Measurements from ENCODE around the gene HCFC2.

HCFC2 gene

DNA sequence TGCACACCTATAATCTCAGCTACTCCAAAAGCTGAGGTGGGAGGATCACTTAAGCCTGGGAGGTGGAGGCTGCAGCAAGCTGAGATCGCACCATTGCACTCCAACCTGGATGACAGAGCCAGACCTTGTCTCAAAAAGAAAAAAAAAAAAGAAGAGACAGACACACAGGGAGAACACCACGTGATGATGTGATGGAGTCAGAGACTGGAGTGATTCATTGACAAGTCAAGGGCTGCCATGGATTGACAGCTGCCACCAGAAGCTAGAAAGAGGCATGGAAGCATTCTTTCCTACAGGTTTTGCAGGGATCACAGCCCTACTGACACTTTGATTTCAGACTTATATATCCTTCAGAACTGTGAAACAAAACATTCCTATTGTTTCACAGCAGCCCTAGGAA, 3.5 kb upstream of the HCFC2 start:
- TF ChIP-seq, protein P1, sequence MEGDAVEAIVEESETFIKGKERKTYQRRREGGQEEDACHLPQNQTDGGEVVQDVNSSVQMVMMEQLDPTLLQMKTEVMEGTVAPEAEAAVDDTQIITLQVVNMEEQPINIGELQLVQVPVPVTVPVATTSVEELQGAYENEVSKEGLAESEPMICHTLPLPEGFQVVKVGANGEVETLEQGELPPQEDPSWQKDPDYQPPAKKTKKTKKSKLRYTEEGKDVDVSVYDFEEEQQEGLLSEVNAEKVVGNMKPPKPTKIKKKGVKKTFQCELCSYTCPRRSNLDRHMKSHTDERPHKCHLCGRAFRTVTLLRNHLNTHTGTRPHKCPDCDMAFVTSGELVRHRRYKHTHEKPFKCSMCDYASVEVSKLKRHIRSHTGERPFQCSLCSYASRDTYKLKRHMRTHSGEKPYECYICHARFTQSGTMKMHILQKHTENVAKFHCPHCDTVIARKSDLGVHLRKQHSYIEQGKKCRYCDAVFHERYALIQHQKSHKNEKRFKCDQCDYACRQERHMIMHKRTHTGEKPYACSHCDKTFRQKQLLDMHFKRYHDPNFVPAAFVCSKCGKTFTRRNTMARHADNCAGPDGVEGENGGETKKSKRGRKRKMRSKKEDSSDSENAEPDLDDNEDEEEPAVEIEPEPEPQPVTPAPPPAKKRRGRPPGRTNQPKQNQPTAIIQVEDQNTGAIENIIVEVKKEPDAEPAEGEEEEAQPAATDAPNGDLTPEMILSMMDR (IDR thresholded peaks at IDR 0.05; ENCODE audit: extremely low read depth, missing control alignments) = no peak
- DNase-seq (ENCODE audit: low spot score) = no peak

DNA sequence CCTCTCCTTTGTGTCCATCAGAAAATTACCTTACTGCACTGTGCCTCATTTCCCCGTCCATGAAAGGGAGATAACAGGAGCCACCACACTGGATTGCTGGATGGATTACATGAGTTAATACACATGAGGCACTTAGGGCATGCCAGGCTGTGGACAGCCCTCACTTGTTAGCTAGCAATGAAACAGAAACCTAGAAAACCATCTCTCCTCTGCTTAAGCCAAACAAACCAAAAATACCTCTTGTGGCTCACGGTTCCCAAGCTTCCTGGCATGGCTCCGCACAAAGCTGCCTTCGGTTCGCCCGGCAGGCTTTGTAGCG, 660 bp upstream of the HCFC2 start:
- TF ChIP-seq, protein P1 (IDR thresholded peaks at IDR 0.05; ENCODE audit: extremely low read depth, missing control alignments) = no peak

DNA sequence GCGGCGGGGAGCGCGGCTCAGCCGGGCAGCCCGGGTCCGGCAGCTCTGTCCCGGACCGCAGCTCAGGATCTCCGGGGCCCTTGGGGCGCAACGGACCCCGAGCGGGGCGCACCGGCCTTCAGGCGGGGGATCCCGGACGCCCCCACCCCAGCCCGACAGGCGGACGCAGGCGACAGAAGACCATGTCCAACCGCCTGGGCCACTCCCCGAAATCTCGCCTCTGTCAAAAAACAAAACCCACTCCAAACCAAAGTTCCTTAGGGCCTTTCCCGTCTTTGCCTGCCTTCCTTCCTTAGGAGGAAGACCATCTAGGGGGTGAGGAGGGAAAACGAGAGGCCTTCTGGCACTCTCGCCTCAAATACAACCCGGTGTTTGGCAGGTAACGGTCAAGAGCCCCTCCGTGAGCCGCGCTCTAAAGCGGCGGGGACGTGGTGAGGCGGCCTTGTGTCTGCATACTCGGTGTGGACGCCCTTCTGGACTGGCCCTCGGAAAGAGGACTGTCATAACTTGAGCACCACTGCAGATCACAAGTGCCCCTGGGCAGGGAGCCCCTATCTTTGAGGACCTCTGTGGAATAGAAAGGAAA, 604 bp downstream of the HCFC2 start:
- TF ChIP-seq, protein P1 (IDR thresholded peaks at IDR 0.05; ENCODE audit: extremely low read depth, missing control alignments) = no peak
- peak; percentile 27 for DNase-seq (ENCODE audit: low spot score)

More for the DNA sequence above, 660 bp upstream of the HCFC2 start:
- DNase-seq (ENCODE audit: low spot score) = no peak

DNA sequence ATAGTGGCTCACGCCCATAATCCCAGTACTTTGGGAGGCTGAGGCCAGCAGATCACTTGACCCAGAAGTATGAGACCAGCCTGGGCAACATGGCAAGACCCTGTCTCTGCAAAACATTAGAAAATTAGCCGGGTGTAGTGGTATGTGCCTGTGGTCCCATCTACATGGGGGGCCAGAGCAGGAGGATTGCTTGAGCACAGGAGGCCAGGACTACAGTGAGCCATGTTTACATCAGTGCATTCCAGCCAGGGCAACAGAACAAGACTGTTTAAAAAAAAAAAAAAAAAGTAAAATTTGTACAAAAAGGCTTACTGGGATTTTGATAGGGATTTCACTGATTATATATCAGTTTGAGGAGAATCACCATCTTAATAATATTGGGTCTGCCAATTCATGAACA, 7.8 kb downstream of the HCFC2 start:
- no peak for DNase-seq (ENCODE audit: low spot score)
- TF ChIP-seq, protein P1 (IDR thresholded peaks at IDR 0.05; ENCODE audit: extremely low read depth, missing control alignments) = no peak

DNA sequence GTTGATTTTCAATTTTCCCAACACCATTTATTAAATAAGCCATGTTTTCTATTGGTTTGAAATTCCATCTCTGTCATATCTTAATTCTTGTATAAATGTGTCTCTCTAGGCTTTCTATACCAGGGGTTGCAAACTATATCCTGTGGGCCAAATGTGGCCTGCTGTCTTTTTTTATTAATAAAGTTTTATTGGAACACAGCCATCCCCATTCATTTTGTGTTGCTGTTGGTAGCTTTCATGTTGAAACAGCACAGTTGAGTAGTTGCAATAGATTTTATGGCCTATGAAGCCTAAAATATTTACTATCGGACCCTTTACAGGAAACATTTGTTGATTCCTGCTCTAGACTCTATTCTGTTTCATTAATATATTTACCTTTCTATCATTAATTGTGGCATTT, 9.4 kb downstream of the HCFC2 start:
- DNase-seq (ENCODE audit: low spot score) = no peak
- TF ChIP-seq, protein P1 (IDR thresholded peaks at IDR 0.05; ENCODE audit: extremely low read depth, missing control alignments) = no peak

DNA sequence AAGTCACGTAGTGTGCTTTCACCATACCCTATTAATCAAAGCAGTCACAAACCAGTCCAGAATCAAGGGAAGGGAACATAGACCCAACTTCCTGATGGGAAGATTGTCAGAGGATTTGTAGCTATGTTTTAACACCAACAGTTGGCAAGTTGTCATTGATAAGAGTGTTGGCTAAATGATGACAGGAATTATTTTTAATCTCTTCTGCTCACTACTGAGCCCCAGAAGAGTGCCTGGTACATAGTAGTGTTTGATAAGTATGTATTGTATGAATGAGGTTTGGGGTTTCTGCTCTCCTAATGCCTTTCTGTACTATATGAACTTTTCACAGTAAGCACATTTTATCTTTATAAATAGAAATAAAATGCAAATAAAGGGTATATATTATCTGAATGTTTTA, 14.7 kb downstream of the HCFC2 start:
- TF ChIP-seq, protein P1 (IDR thresholded peaks at IDR 0.05; ENCODE audit: extremely low read depth, missing control alignments) = no peak

DNA sequence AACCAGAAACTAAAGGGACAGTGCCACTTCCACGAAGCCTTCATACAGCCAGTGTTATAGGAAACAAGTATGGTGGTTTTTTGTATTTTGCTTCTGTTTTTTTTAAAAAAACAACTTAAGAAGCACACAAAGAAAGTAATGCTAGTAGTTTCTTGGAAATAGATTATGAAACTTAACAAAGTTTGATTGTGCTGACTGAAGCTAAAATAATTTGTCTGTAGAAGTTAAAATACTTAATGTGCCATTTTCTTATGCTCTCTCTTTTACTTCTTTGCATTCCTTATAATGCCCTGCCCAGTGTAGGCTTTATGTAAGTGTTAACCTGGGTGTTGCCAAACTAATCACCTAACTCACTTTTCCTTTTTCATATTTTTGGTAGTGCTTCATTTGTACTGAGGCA, 16.4 kb downstream of the HCFC2 start:
- DNase-seq (ENCODE audit: low spot score) = no peak
- TF ChIP-seq, protein P1 (IDR thresholded peaks at IDR 0.05; ENCODE audit: extremely low read depth, missing control alignments) = no peak

More for the DNA sequence above, 14.7 kb downstream of the HCFC2 start:
- DNase-seq (ENCODE audit: low spot score) = no peak
